ENCODE results near the gene DLG1. TPM values are rescaled to one million over a fixed set of nuclear protein-coding genes. Genes with fewer than 3 reads are reported as not detected.

Gene DLG1
- total and polyA plus RNA-seq, 2 experiments from 2014 or later: 27.6 to 98.0 TPM

GRCh38 chr3:197219619-197220018 is 78.8 kb downstream of the DLG1 start:
- no peak overlapping the region for H3K27ac ChIP-seq (ENCODE audit: low read depth)
- peaks cover 8% of the 10 kb centered on the region; the same call in 1 of the 2 replicates for H4K20me1 ChIP-seq (replicated peaks; ENCODE audit: insufficient read depth)
- H3K4me3 ChIP-seq: no peak overlapping the region
- Mint-ChIP-seq H3K4me3 (no peak overlapping the region), H3K27ac (peak overlapping the region; percentile 42; the same call in 1 of the 2 replicates), H3K27me3 (ENCODE audit: insufficient read depth, low read depth, poor library complexity) (no peaks in the 10 kb centered on the region), H3K36me3 (ENCODE audit: low read depth) (no peaks in the 10 kb centered on the region), H3K9me3 (no peaks in the 10 kb centered on the region), H3K4me1 (peaks cover 30% of the 10 kb centered on the region; the same call in 2 of the 3 replicates)
- H3K27me3 ChIP-seq (ENCODE audit: insufficient read depth): no peaks in the 10 kb centered on the region
- no peaks in the 10 kb centered on the region; the same call in 1 of the 2 replicates for H3K4me1 ChIP-seq (ENCODE audit: insufficient read depth)
- no peak overlapping the region for H3K4me2 ChIP-seq
- H3F3A ChIP-seq (replicated peaks; ENCODE audit: low read depth): no peaks in the 10 kb centered on the region
- TF ChIP-seq JUNB (IDR thresholded peaks at IDR 0.05; ENCODE audit: unreplicated experiment) (no peak), EZH2phosphoT487 (IDR thresholded peaks at IDR 0.05; ENCODE audit: unreplicated experiment) (no peak), POLR2AphosphoS5 (IDR thresholded peaks at IDR 0.05; ENCODE audit: low read depth) (no peak), CREB1 (CRISPR knock-in tag; IDR thresholded peaks at IDR 0.05; ENCODE audit: low read depth) (no peak), ZNF462 (CRISPR knock-in tag; IDR thresholded peaks at IDR 0.05) (no peak), NANOG (IDR thresholded peaks at IDR 0.05; ENCODE audit: borderline replicate concordance) (no peak), CTCF (conservative IDR thresholded peaks at IDR 0.05; ENCODE audit: low read depth in 2 of 2) (no peak), STAT1 (IDR thresholded peaks at IDR 0.05; ENCODE audit: unreplicated experiment) (no peak), ZNF331 (CRISPR knock-in tag; IDR thresholded peaks at IDR 0.05; ENCODE audit: low read depth) (no peak), ETS1 (IDR thresholded peaks at IDR 0.05) (no peak), EZH2 (IDR thresholded peaks at IDR 0.05; ENCODE audit: low read depth, unreplicated experiment) (no peak), ZNF114 (CRISPR knock-in tag; IDR thresholded peaks at IDR 0.05) (no peak), REST (IDR thresholded peaks at IDR 0.05; ENCODE audit: unreplicated experiment) (no peak)
- peak; percentile 27 for DNase-seq (ENCODE audit: low spot score)
- H2AFZ ChIP-seq: no peak overlapping the region
- peak; percentile 74 for ATAC-seq
- no peaks in the 10 kb centered on the region for H3K9me2 ChIP-seq (ENCODE audit: insufficient read depth)
- H3K79me2 ChIP-seq (replicated peaks; ENCODE audit: insufficient read depth): peaks cover 98% of the 10 kb centered on the region
- no peaks in the 10 kb centered on the region for H3K36me3 ChIP-seq (ENCODE audit: insufficient read depth)
